HEK293 (cell line): ENCODE measurements around the gene NLRP1.

Source experiments
- CTCF ChIA-PET: fragments of 350-600 bp; formaldehyde crosslinking; extraction: SDS; loops from one replicate; lab custom pipeline; 2021; ENCODE audit warnings: antibody characterized with exemption; lab: Yijun Ruan, JAX
- POLR2A ChIA-PET: fragments of 300-600 bp; formaldehyde crosslinking; extraction: SDS; loops from one replicate; lab custom pipeline; 2020; ENCODE audit warnings: antibody characterized with exemption, inconsistent platforms; lab: Yijun Ruan, JAX
- H3K27ac ChIP-seq: fragments of 200-500 bp; sonication (Bioruptor generic); 2 replicates; pipeline ENCODE4 v1.5.1; 2014; ENCODE audit warnings: low read depth, low read length, control low read depth, inconsistent platforms; ENCODE audit errors: extremely low read depth
- H3K36me3 ChIP-seq, 2 experiments: fragments of 200-500 bp in 1 of 2; sonication (Bioruptor generic) in 1 of 2; 1 replicate in 1 of 2; 2 replicates in 1 of 2; pipeline ENCODE4 v1.5.1; 2014 to 2017; ENCODE audit warnings: inconsistent platforms in 2 of 2, low read length in 2 of 2; ENCODE audit not compliant: control insufficient read depth in 2 of 2, insufficient read depth in 1 of 2
- H3K4me1 ChIP-seq: fragments of 200-500 bp; sonication (Bioruptor generic); 2 replicates; pipeline ENCODE4 v1.5.1; 2014; ENCODE audit warnings: mild to moderate bottlenecking, low read length, inconsistent platforms; ENCODE audit not compliant: control insufficient read depth, insufficient read depth
- H3K4me3 ChIP-seq: 2 replicates; pipeline ENCODE4 v1.5.1; 2011; ENCODE audit warnings: low read depth, mild to moderate bottlenecking, control low read depth, low read length, moderate library complexity
- H3K9me3 ChIP-seq: fragments of 200-500 bp; sonication (Bioruptor generic); 2 replicates; pipeline ENCODE4 v1.5.1; 2014; ENCODE audit warnings: low read depth, low read length, inconsistent platforms; ENCODE audit not compliant: control insufficient read depth, insufficient read depth
- ATF2 ChIP-seq: fragments of 450-650 bp; formaldehyde crosslinking; IDR thresholded peaks from 2 replicates; pipeline ENCODE4 v1.5.1; 2016; ENCODE audit warnings: missing biosample characterization, missing genetic modification characterization, low read depth
- BCL11A ChIP-seq: fragments of 450-650 bp; formaldehyde crosslinking; IDR thresholded peaks from 2 replicates; pipeline ENCODE4 v1.5.1; 2016; ENCODE audit warnings: low read depth, missing biosample characterization, missing genetic modification characterization
- KLF1 ChIP-seq: fragments of 450-650 bp; formaldehyde crosslinking; IDR thresholded peaks from 2 replicates; pipeline ENCODE4 v1.5.1; 2016; ENCODE audit warnings: missing biosample characterization, missing genetic modification characterization
- KLF16 ChIP-seq: fragments of 450-650 bp; formaldehyde crosslinking; IDR thresholded peaks from 2 replicates; pipeline ENCODE4 v1.5.1; 2017; ENCODE audit warnings: missing biosample characterization, missing genetic modification characterization
- MYNN ChIP-seq: fragments of 450-650 bp; formaldehyde crosslinking; IDR thresholded peaks from 2 replicates; pipeline ENCODE4 v1.5.1; 2016; ENCODE audit warnings: missing biosample characterization, missing genetic modification characterization, borderline replicate concordance
- PATZ1 ChIP-seq: fragments of 450-650 bp; formaldehyde crosslinking; IDR thresholded peaks from 2 replicates; pipeline ENCODE4 v1.5.1; 2016; ENCODE audit warnings: missing biosample characterization, missing genetic modification characterization
- TRIM28 ChIP-seq: IDR thresholded peaks from 2 replicates; pipeline ENCODE4 v1.6.1; 2011; ENCODE audit warnings: low read length, control low read depth, borderline replicate concordance
- ZBTB44 ChIP-seq: fragments of 450-650 bp; IDR thresholded peaks from 2 replicates; pipeline ENCODE4 v1.5.1; 2018; ENCODE audit warnings: missing biosample characterization, mild to moderate bottlenecking, missing genetic modification characterization
- ZBTB6 ChIP-seq: fragments of 450-650 bp; formaldehyde crosslinking; IDR thresholded peaks from 2 replicates; pipeline ENCODE4 v1.5.1; 2017; ENCODE audit warnings: missing biosample characterization, missing genetic modification characterization
- ZNF121 ChIP-seq: fragments of 450-650 bp; formaldehyde crosslinking; IDR thresholded peaks from 2 replicates; pipeline ENCODE4 v1.5.1; 2016; ENCODE audit warnings: missing biosample characterization, missing genetic modification characterization
- ZNF138 ChIP-seq: fragments of 450-650 bp; formaldehyde crosslinking; IDR thresholded peaks from 2 replicates; pipeline ENCODE4 v1.5.1; 2016; ENCODE audit warnings: missing biosample characterization, missing genetic modification characterization, borderline replicate concordance
- ZNF169 ChIP-seq: fragments of 450-650 bp; formaldehyde crosslinking; IDR thresholded peaks from 2 replicates; pipeline ENCODE4 v1.5.1; 2016; ENCODE audit warnings: missing biosample characterization, missing genetic modification characterization
- ZNF174 ChIP-seq: fragments of 450-650 bp; formaldehyde crosslinking; IDR thresholded peaks from 2 replicates; pipeline ENCODE4 v1.5.0; 2017; ENCODE audit warnings: missing biosample characterization, mild to moderate bottlenecking, missing genetic modification characterization
- ZNF48 ChIP-seq: fragments of 450-650 bp; formaldehyde crosslinking; IDR thresholded peaks from 2 replicates; pipeline ENCODE4 v1.5.1; 2016; ENCODE audit warnings: missing biosample characterization, missing genetic modification characterization
- ZNF596 ChIP-seq: fragments of 450-650 bp; IDR thresholded peaks from 2 replicates; pipeline ENCODE4 v1.5.0; 2018; ENCODE audit warnings: missing biosample characterization, mild to moderate bottlenecking, missing genetic modification characterization, moderate library complexity
- ZNF692 ChIP-seq: fragments of 450-650 bp; formaldehyde crosslinking; IDR thresholded peaks from 2 replicates; pipeline ENCODE4 v1.5.1; 2016; ENCODE audit warnings: missing biosample characterization, missing genetic modification characterization
- ZSCAN23 ChIP-seq: fragments of 450-650 bp; formaldehyde crosslinking; IDR thresholded peaks from 2 replicates; pipeline ENCODE4 v1.5.1; 2016; ENCODE audit warnings: missing biosample characterization, missing genetic modification characterization
- ZSCAN4 ChIP-seq: fragments of 450-650 bp; formaldehyde crosslinking; IDR thresholded peaks from 2 replicates; pipeline ENCODE4 v1.5.1; 2017; ENCODE audit warnings: missing biosample characterization, missing genetic modification characterization
- ZSCAN5A ChIP-seq: fragments of 450-650 bp; formaldehyde crosslinking; IDR thresholded peaks from 2 replicates; pipeline ENCODE4 v1.5.1; 2016; ENCODE audit warnings: missing biosample characterization, missing genetic modification characterization

The NLRP1 gene

GRCh38 chr17:5500589-5501391, 83.5 kb downstream of the NLRP1 start (continued):
- TF ChIP-seq PATZ1 (peak; percentile 89), MYNN (tag by site-specific recombination) (peak; percentile 58; the same call in 1 of the 2 replicates), ATF2 (tag by site-specific recombination) (no peak), ZNF174 (tag by site-specific recombination) (no peak), ZNF138 (tag by site-specific recombination) (no peak), ZNF121 (tag by site-specific recombination) (no peak), ZBTB6 (tag by site-specific recombination) (peak; percentile 27; the same call in 1 of the 2 replicates)

- H3K4me1 ChIP-seq, result peaks cover 3% of the 10 kb centered on the region; the same call in 1 of the 2 replicates
- H3K9me3 ChIP-seq, result no peaks in the 10 kb centered on the region
- H3K36me3 ChIP-seq, result no peaks in the 10 kb centered on the region; a peak in 1 of 3 replicates
- ChIA-PET POLR2A (interaction anchor here (0.8 to 8.3 kb wide), 5 partner anchors 9 to 28 kb away, joined by 3 to 73 read pairs (median 12); partner anchors contain the start of genes DERL2 and MIS12), CTCF (interaction anchor here (0.6 to 1.6 kb wide), 4 partner anchors 17 to 714 kb away, joined by 3 to 7 read pairs (median 3); no protein-coding TSS in a partner anchor)
- H3K4me3 ChIP-seq, result peak overlapping the region; percentile 60
- no peak overlapping the region for H3K27ac ChIP-seq
- TF ChIP-seq KLF16 (tag by site-specific recombination) (no peak), ZNF596 (no peak)
These were observed 84.1 kb downstream of the NLRP1 start for GRCh38 chr17:5500247-5500588.

GRCh38 chr17:5499476-5500231, 84.7 kb downstream of the NLRP1 start:
- H3K4me1 ChIP-seq, result peaks cover 3% of the 10 kb centered on the region; the same call in 1 of the 2 replicates
- H3K9me3 ChIP-seq, result no peaks in the 10 kb centered on the region
- H3K36me3 ChIP-seq, result no peaks in the 10 kb centered on the region; a peak in 1 of 3 replicates
- CTCF ChIA-PET, result interaction anchor here (0.6 to 1.6 kb wide), 4 partner anchors 18 to 715 kb away, joined by 3 to 7 read pairs (median 3); no protein-coding TSS in a partner anchor
- H3K27ac ChIP-seq, result no peak overlapping the region
- H3K4me3 ChIP-seq, result no peak overlapping the region; the same call in 1 of the 2 replicates
- POLR2A ChIA-PET, result interaction anchor here (0.8 to 8.3 kb wide), 5 partner anchors 8 to 28 kb away, joined by 3 to 73 read pairs (median 12); partner anchors contain the start of genes DERL2 and MIS12
- TF ChIP-seq ZBTB44 (tag by site-specific recombination) (no peak), ZSCAN4 (tag by site-specific recombination) (no peak), ZSCAN23 (tag by site-specific recombination) (no peak), BCL11A (no peak), ZNF692 (no peak), KLF1 (no peak), ZNF48 (tag by site-specific recombination) (no peak), ZSCAN5A (tag by site-specific recombination) (no peak), TRIM28 (no peak), ZNF169 (tag by site-specific recombination) (no peak)
